ENCODE results near the gene SPANXN2.
"Not testable (repeated sequence)": the region's sequence is repeated elsewhere in the genome, so short reads cannot be mapped to it uniquely, and the experiment has no call there.

SPANXN2 gene, protein sequence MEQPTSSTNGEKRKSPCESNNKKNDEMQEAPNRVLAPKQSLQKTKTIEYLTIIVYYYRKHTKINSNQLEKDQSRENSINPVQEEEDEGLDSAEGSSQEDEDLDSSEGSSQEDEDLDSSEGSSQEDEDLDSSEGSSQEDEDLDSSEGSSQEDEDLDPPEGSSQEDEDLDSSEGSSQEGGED

DNA sequence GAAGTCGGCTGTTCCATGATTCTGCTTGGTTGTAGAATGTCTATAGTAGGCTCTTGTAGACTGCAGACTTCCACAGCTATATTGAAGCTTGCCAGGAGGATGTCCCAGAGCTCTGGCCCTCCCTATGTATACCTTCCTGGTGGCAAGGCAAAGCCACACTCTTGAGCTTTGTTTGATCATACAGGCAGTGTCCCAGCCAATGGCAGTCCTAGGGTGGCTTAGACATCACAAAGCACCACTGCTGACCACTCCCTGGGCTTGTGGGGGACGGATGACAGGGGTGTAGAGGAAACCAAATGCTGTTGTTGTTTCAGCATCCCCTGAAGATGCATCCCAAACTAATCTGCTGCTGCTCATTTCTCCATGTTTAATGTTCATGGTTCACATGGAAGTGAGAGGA lies at the start of gene SPANXN2:
Gene SPANXN2, minus strand, starts transcription at position 101 of the 400 bp plus-strand sequence. Its CDS starts 84 bp downstream, at position 17.
- peaks cover 7 to 17% of the 10 kb centered on the region in 2 donors for H3K9me3 Mint-ChIP-seq
- H3K36me3 Mint-ChIP-seq; ATAC-seq (replicated peaks); H3K27me3 Mint-ChIP-seq; H3K4me1 Mint-ChIP-seq; H3K27ac Mint-ChIP-seq; DNase-seq; H3K4me3 Mint-ChIP-seq: not testable (repeated sequence)

DNA sequence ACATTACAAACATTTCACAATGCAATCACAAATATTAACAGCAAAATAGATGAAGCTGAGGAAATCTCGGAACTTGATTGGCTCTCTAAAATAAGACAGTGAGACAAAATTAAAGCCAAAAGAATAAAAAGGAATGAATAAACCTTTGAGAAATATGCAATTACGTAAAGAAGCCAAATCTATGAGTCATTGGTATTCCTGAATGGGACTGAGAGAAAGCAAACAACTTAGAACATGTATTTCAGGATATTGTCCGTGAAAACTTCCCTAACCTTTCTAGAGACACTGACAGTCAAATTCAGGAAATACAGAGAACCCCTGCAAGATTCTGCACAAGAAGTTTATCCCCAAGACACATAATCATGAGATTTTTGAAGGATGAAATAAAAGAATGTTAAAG lies 48.4 kb upstream of the SPANXN2 start:
- Mint-ChIP-seq H3K27me3 (no peaks in the 10 kb centered on the region), H3K4me1 (no peaks in the 10 kb centered on the region), H3K27ac (no peak overlapping the region), H3K36me3 (no peaks in the 10 kb centered on the region), H3K4me3 (no peak overlapping the region), H3K9me3 (peaks cover 7 to 14% of the 10 kb centered on the region in 2 donors)
- ATAC-seq (replicated peaks) (no peak), DNase-seq (no peak)

DNA sequence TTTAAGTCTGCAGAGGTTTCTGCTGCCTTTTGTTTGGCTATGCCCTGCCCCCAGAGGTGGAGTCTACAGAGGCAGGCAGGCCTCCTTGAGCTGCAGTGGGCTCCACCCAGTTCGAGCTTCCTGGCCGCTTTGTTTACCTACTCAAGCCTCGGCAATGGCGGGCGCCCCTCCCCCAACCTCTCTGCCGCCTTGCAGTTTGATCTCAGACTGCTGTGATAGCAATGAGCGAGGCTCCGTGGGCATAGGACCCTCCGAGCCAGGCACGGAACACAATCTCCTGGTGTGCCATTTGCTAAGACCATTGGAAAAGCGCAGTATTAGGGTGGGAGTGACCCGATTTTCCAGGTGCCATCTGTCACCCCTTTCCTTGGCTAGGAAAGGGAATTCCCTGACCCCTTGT lies 47.2 kb upstream of the SPANXN2 start:
- H3K4me1 Mint-ChIP-seq; H3K36me3 Mint-ChIP-seq; H3K27ac Mint-ChIP-seq; ATAC-seq (replicated peaks); H3K4me3 Mint-ChIP-seq; H3K27me3 Mint-ChIP-seq; DNase-seq: not testable (repeated sequence)
- H3K9me3 Mint-ChIP-seq = peaks cover 7 to 11% of the 10 kb centered on the region in 2 donors

- ATAC-seq (replicated peaks) (no peak), DNase-seq (no peak)
- Mint-ChIP-seq H3K4me1 (no peaks in the 10 kb centered on the region), H3K9me3 (no peaks in the 10 kb centered on the region), H3K4me3 (no peak overlapping the region), H3K36me3 (no peaks in the 10 kb centered on the region), H3K27me3 (no peaks in the 10 kb centered on the region), H3K27ac (no peak overlapping the region)
These were observed 37.3 kb upstream of the SPANXN2 start for GRCh38 chrX:143757887-143758286.

DNA sequence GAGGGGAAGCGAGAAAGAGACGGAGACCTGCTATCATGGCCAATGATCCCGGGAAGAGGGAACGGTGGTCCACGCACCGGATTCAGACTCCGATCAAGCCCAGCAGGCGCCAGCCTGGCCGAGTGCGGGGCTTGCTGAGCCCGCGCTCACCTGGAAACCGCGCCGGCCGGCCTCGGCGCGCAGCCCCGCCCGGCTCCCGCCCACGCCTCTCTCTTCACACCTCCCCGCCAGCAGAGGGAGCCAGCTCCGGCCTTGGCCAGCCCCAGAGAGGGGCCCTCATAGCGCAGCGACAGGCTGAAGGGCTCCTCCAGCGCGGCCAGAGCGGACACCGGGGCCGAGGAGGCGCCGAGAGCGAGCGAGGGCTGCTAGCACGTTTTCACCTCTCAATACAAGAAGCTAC lies 36.8 kb upstream of the SPANXN2 start:
- Mint-ChIP-seq H3K27ac (no peak overlapping the region), H3K9me3 (no peaks in the 10 kb centered on the region), H3K36me3 (no peaks in the 10 kb centered on the region), H3K27me3 (no peaks in the 10 kb centered on the region), H3K4me1 (no peaks in the 10 kb centered on the region), H3K4me3 (no peak overlapping the region)
- DNase-seq = no peak
- ATAC-seq (replicated peaks) = no peak

GRCh38 chrX:143754183-143754582 lies 33.6 kb upstream of the SPANXN2 start:
- Mint-ChIP-seq H3K4me3 (no peak overlapping the region), H3K36me3 (no peaks in the 10 kb centered on the region), H3K4me1 (no peaks in the 10 kb centered on the region), H3K9me3 (no peaks in the 10 kb centered on the region), H3K27ac (no peak overlapping the region), H3K27me3 (no peaks in the 10 kb centered on the region)
- no peak for ATAC-seq (replicated peaks)
- DNase-seq = no peak

DNA sequence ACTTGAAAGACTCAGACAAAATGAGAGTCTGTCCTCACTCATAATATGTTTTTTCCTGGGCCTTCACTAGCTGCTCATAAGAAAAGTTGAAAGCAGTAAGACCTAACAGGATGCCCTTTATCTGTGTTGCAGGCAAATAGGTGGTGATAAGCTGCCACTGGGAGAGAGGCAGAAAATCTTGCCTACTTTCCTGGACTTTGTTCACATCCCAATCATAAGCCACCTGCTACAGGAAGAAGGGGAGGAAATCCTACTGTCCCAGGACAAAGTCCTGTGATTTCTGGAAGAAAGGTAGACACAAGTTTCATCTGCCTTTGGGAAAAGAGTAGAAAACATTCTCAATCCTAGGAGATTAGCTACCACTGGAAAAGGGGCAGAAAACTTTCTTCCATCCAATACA lies 13.3 kb upstream of the SPANXN2 start:
- Mint-ChIP-seq H3K27me3 (no peaks in the 10 kb centered on the region), H3K4me1 (no peaks in the 10 kb centered on the region), H3K9me3 (peaks cover 0 to 2% of the 10 kb centered on the region in 2 donors), H3K27ac (no peak overlapping the region), H3K36me3 (no peaks in the 10 kb centered on the region), H3K4me3 (no peak overlapping the region)
- ATAC-seq (replicated peaks) = no peak
- DNase-seq = no peak

GRCh38 chrX:143726296-143726695 lies 5.7 kb upstream of the SPANXN2 start:
- peaks cover 0 to 3% of the 10 kb centered on the region in 2 donors for H3K9me3 Mint-ChIP-seq
- no peak overlapping the region for H3K27ac Mint-ChIP-seq
- DNase-seq = no peak
- H3K27me3 Mint-ChIP-seq = no peaks in the 10 kb centered on the region
- ATAC-seq (replicated peaks) = no peak
- H3K4me1 Mint-ChIP-seq = no peaks in the 10 kb centered on the region
- H3K4me3 Mint-ChIP-seq = no peak overlapping the region
- no peaks in the 10 kb centered on the region for H3K36me3 Mint-ChIP-seq

DNA sequence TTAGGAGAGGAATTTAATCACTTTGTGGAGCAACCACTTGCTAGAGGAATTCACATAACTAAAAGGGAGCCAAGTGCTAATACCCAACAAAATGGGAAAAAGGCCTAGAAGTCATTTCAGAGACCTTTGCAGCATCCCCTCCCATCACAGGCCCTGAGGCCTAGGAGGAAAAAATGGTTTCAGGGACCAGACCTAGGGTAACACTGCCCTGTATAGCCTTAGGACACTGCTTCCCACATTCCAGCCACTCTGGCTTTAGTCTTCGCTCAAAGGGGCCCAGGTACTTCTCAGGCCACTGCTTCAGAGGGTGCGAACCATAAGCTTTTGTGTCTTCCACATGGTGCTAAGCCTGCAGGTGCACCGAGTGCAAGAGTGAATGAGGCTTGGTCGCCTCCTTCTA lies 19.1 kb downstream of the SPANXN2 start:
- no peak overlapping the region for H3K27ac Mint-ChIP-seq
- no peaks in the 10 kb centered on the region for H3K4me1 Mint-ChIP-seq
- DNase-seq = no peak
- peaks cover 8% of the 10 kb centered on the region in 2 donors for H3K9me3 Mint-ChIP-seq
- no peaks in the 10 kb centered on the region for H3K27me3 Mint-ChIP-seq
- no peaks in the 10 kb centered on the region for H3K36me3 Mint-ChIP-seq
- H3K4me3 Mint-ChIP-seq = no peak overlapping the region
- no peak for ATAC-seq (replicated peaks)

DNA sequence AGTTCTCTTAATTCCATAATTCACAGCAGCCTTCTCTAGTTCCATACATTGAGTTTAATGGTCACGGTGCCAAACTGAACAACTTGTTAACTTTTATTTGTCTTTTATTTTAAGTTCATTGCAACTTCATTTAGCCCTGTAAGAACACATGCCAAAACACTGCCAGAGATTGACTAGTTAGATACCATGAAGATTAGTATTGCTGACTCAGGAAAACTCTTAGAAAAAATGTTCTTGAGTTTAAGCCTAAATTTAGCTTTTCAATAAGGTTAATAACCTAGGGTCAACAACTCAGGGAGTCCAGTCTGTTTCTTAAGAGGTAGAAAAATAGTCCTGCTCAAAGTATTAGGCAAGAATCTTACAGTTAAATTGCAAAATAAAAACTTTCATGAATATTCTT lies 25.7 kb downstream of the SPANXN2 start:
- ATAC-seq (replicated peaks) = no peak
- no peaks in the 10 kb centered on the region for H3K27me3 Mint-ChIP-seq
- H3K4me3 Mint-ChIP-seq = no peak overlapping the region
- no peaks in the 10 kb centered on the region for H3K36me3 Mint-ChIP-seq
- no peak for DNase-seq
- no peak overlapping the region for H3K27ac Mint-ChIP-seq
- peaks cover 0 to 1% of the 10 kb centered on the region in 2 donors for H3K9me3 Mint-ChIP-seq
- H3K4me1 Mint-ChIP-seq = no peaks in the 10 kb centered on the region

GRCh38 chrX:143683486-143683885 lies 37.1 kb downstream of the SPANXN2 start:
- no peaks in the 10 kb centered on the region for H3K36me3 Mint-ChIP-seq
- no peaks in the 10 kb centered on the region for H3K4me1 Mint-ChIP-seq
- DNase-seq = no peak
- H3K27ac Mint-ChIP-seq = no peak overlapping the region
- no peak for ATAC-seq (replicated peaks)
- no peaks in the 10 kb centered on the region for H3K27me3 Mint-ChIP-seq
- H3K4me3 Mint-ChIP-seq = no peak overlapping the region
- peaks cover 0 to 3% of the 10 kb centered on the region in 2 donors for H3K9me3 Mint-ChIP-seq

- Mint-ChIP-seq H3K9me3 (no peaks in the 10 kb centered on the region), H3K36me3 (no peaks in the 10 kb centered on the region), H3K27me3 (no peaks in the 10 kb centered on the region), H3K4me1 (no peaks in the 10 kb centered on the region), H3K4me3 (no peak overlapping the region), H3K27ac (no peak overlapping the region)
- no peak for DNase-seq
- no peak for ATAC-seq (replicated peaks)
These were observed 45.6 kb downstream of the SPANXN2 start for GRCh38 chrX:143674926-143675325.

- ATAC-seq (replicated peaks) = no peak
- H3K4me1 Mint-ChIP-seq = no peaks in the 10 kb centered on the region
- no peaks in the 10 kb centered on the region for H3K9me3 Mint-ChIP-seq
- no peaks in the 10 kb centered on the region for H3K36me3 Mint-ChIP-seq
- H3K27ac Mint-ChIP-seq = no peak overlapping the region
- no peak overlapping the region for H3K4me3 Mint-ChIP-seq
- no peak for DNase-seq
- no peaks in the 10 kb centered on the region for H3K27me3 Mint-ChIP-seq
These were observed 51.2 kb downstream of the SPANXN2 start for GRCh38 chrX:143669395-143669794.

GRCh38 chrX:143664302-143664701 lies 56.2 kb downstream of the SPANXN2 start:
- Mint-ChIP-seq H3K4me1 (no peaks in the 10 kb centered on the region), H3K36me3 (no peaks in the 10 kb centered on the region), H3K27ac (no peak overlapping the region), H3K4me3 (no peak overlapping the region), H3K9me3 (no peaks in the 10 kb centered on the region), H3K27me3 (no peaks in the 10 kb centered on the region)
- ATAC-seq (replicated peaks) (no peak), DNase-seq (no peak)

DNA sequence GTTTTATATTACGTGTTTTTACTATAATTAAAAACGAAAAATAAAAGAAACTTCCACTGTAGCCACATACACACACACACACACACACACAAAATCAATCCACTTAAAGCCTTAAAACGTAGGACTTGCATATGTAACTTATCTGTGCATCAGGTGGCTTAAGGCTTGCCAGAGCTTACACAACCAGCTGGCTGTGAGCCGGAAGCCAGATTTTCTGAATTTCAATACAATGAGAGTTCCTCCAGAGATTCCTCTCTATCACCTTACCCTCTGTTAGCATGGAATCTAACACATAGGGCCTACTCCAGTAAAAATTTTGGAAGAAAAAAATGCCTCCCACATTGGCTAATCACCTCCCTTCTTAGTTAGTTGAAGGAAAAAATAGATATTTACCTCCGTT lies 56.8 kb downstream of the SPANXN2 start:
- no peaks in the 10 kb centered on the region for H3K9me3 Mint-ChIP-seq
- no peaks in the 10 kb centered on the region for H3K36me3 Mint-ChIP-seq
- H3K27ac Mint-ChIP-seq = no peak overlapping the region
- no peak for DNase-seq
- no peaks in the 10 kb centered on the region for H3K27me3 Mint-ChIP-seq
- no peaks in the 10 kb centered on the region for H3K4me1 Mint-ChIP-seq
- no peak overlapping the region for H3K4me3 Mint-ChIP-seq
- ATAC-seq (replicated peaks) = no peak
